GM06990 (cell line): Measurements from ENCODE around the gene LRRC32.

Source experiments
- DNase-seq: peaks from one replicate; pipeline ENCODE4 v3.0.0-alpha.2; 2011; ENCODE audit not compliant: insufficient read length; ENCODE audit errors: extremely low read depth
- H3K27me3 ChIP-seq: replicated peaks from 2 replicates; pipeline ENCODE4 v1.6.0; 2011; ENCODE audit warnings: low read length; ENCODE audit not compliant: control insufficient read depth, insufficient read depth
- H3K36me3 ChIP-seq: 2 replicates; pipeline ENCODE4 v1.5.1; 2011; ENCODE audit warnings: low read length; ENCODE audit not compliant: control insufficient read depth, insufficient read depth
- H3K4me3 ChIP-seq: replicated peaks from 2 replicates; pipeline ENCODE4 v1.5.1; 2011; ENCODE audit warnings: low read depth, mild to moderate bottlenecking, control low read depth, low read length
- CTCF ChIP-seq: IDR thresholded peaks from 2 replicates; pipeline ENCODE4 v1.5.1; 2011; ENCODE audit warnings: low read length, control low read depth, mild to moderate bottlenecking, inconsistent platforms; ENCODE audit not compliant: insufficient read depth, poor library complexity, severe bottlenecking

LRRC32 gene

GRCh38 chr11:76707293-76707825 is 36.8 kb upstream of the LRRC32 start:
- DNase-seq, result no peak
- Histone ChIP-seq H3K27me3 (peaks cover 1% of the 10 kb centered on the region), H3K36me3 (no peaks in the 10 kb centered on the region), H3K4me3 (no peak overlapping the region)
- no peak for TF ChIP-seq CTCF

GRCh38 chr11:76706667-76707066 is 36.1 kb upstream of the LRRC32 start:
- no peak for TF ChIP-seq CTCF
- Histone ChIP-seq H3K4me3 (no peak overlapping the region), H3K27me3 (no peaks in the 10 kb centered on the region; the same call in 1 of the 2 replicates), H3K36me3 (no peaks in the 10 kb centered on the region)
- DNase-seq, result no peak

- no peak for DNase-seq
- H3K36me3 ChIP-seq, result no peaks in the 10 kb centered on the region
- H3K27me3 ChIP-seq, result peaks cover 1% of the 10 kb centered on the region
- no peak for TF ChIP-seq CTCF
- H3K4me3 ChIP-seq, result no peak overlapping the region
Measured at GRCh38 chr11:76705826-76706225, 35.3 kb upstream of the LRRC32 start.

GRCh38 chr11:76704171-76704948 is 33.8 kb upstream of the LRRC32 start:
- Histone ChIP-seq H3K27me3 (peaks cover 3% of the 10 kb centered on the region), H3K36me3 (no peaks in the 10 kb centered on the region), H3K4me3 (no peak overlapping the region)
- no peak for DNase-seq
- no peak for TF ChIP-seq CTCF

- TF ChIP-seq CTCF, result no peak
- DNase-seq, result no peak
- H3K4me3 ChIP-seq, result no peak overlapping the region
- no peaks in the 10 kb centered on the region for H3K36me3 ChIP-seq
- H3K27me3 ChIP-seq, result peaks cover 3% of the 10 kb centered on the region
Measured at GRCh38 chr11:76703707-76704106, 33.2 kb upstream of the LRRC32 start.
